Stimulated activated CD4-positive, alpha-beta T cell treated with anti-CD3 and anti-CD28 coated beads, Interleukin-1b, Interleukin-23, amount 100 ng/mL, for 48 hours (primary cell): ENCODE data around the gene GRPEL1.

ENCODE experiments used
- DNase-seq: peaks from one replicate; pipeline ENCODE4 v3.0.0-alpha.2; 2020

Gene GRPEL1

DNA sequence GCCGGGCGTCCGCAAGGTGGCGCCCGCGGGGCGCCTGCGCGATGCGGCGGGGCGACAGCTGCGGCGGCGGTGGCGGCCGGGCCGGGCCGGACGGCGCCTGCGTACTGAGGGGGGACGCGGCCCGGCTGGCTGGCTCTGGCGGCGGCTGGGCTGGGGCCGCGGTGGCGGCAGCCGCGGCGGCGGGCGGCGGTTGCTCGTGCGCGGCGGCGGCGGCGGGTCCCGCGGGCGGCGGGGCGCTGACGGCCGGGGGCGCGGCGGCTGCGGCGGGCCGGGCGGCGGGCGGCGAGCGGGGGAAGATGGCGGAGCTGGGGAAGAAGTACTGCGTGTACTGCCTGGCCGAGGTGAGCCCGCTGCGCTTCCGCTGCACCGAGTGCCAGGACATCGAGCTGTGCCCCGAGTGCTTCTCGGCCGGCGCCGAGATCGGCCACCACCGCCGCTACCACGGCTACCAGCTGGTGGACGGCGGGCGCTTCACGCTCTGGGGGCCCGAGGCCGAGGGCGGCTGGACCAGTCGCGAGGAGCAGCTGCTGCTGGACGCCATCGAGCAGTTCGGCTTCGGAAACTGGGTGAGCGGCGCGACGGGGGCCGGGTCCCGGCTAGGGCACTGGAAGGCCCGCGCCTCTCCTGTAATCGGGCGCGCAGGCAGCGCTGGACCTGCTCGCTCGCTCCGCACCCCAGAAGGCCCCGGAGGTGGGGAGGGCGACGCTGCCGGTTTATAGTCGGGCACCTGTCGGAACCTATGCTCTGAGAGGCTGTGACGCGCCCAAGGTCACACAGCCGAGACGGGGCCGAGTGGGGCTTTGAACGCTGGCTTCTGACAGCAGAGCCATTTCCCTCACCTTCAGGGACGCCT, 24.4 kb downstream of the GRPEL1 start, which contains the start of gene TADA2B:
TSS of gene TADA2B (plus strand) at position 89 of the 853 bp plus-strand sequence. CDS start at position 297, 208 bp downstream.
- DNase-seq, result peak; percentile 46

DNA sequence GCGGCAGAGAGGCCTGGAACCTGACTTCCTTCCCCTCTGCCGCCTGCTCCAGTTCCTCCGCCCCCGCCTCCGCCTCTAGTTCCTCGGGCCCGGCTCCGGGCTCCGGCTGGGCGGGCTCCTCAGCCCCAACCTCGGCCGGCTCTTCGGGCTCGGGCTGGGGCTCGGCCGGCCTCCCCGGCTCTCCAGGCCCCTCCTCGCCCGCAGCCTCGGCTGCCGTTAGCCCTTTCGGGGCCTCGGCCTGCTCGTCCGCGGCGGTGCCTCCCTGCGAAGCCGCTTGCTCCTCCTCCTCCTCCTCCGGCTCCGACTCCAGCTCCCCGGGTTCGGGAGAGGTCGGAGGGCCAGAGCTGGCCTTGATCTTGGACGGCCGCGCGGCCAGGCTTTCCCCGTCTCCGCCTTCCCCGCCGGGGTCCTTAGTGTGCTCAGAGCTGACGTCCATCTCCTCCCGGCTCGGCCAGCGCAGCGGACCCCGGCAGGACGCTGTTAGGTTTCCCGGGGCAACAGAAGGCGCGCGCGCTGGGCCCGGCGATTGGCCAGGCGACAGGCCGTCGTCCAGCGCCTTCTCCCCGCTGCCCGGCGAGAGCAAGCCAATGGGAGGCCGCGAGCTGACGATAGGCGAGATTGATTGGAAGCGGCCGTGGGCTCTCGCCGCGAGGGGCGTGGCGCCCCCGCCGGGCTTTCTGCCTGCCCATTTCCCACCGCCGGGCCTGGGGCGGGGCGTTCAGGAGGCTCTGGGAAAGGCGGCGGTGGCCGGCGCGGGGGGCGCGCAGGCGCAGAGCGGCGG, 25.2 kb downstream of the GRPEL1 start:
- peak; percentile 93 for DNase-seq

DNA sequence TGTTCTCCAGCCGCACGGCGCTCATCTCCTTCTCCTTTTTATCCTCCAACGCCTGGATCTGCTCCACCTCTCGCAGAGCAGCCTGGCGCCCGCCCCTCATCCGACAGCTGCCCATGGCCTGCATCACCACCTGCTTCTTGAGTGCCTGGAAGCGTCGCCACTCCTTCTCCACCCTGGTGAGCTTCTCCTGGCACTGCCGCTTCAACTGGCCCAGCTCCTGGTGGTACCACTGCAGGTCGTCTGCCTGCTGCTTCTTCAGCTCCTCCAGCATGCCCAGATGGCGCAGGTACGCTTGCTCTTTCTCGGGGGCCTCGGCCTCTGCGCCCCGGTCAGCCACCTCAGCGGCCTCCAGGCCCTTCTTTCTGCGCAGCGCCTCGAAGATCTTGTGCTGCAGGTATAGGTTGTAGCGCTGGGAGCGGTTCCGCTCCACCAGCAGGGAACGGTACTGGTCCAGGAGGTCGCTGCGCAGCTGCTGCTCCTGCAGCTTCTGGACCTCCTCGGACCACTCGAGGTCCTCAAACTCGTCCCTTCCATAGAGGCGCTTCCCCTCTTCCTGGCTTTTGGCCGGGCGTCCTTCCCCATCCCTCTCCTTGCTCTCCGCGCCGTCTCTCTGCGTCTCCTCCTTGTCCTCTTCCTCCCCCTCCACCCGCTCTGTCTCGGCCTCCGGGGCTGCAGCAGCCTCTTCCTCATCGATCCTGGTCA, 25.9 kb downstream of the GRPEL1 start:
- no peak for DNase-seq

DNA sequence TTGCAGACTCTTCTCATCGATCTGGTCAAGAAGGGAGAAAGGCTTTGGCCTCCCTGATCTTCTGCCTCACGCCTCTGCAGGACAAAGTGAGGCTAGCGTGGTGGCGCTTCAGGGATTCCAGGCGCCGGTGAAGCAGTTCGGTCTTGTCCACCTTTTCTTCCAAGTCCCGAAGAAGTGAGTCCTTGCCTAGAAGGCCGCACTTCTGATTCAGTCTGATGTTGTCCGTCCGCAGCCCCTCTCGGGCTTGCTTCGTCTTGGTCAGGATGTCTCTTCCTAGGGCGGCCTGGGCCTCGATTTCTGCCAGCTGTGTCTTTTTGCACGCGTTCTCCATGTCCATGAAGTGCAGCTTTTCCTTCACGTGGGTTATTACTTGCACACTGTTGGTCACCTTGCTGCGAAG, 26.6 kb downstream of the GRPEL1 start:
- no peak for DNase-seq

DNA sequence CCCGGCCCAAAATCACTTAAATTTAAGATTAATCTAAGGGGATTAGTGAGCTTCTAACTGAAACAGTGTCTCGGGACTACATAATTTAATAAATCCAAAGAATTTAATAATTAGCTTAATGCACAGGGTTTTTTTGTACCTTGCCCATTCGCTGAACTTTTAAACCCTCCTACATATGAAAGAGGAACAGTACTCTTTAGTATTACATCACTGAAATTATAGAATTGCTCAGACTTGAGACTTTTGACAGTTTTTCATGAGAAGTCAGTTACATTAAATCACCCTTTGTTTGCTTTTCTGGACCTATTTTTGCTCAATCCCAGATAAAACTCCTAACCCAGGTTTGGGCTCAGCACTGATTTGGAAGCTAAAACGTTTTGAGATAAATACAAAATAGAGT, 27.1 kb downstream of the GRPEL1 start:
- DNase-seq, result no peak

DNA sequence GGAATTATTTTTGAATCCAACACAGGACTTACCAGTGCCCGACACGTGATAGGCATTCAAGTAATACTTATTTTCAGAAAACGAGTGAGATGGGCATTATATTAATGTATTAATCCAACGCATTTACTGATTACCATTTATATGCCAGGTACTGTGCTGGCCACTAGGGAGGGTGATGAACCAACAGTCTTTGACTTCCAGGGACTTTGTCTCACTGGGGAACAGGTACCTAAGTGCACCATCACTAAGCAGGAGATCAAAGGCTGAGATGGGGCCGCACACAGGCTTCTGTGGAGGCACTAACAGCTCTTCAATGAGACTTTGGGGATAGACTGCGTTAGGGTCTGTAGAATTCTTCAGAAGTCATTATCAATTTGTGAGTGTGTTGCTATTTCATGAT, 30.4 kb downstream of the GRPEL1 start:
- DNase-seq, result no peak

DNA sequence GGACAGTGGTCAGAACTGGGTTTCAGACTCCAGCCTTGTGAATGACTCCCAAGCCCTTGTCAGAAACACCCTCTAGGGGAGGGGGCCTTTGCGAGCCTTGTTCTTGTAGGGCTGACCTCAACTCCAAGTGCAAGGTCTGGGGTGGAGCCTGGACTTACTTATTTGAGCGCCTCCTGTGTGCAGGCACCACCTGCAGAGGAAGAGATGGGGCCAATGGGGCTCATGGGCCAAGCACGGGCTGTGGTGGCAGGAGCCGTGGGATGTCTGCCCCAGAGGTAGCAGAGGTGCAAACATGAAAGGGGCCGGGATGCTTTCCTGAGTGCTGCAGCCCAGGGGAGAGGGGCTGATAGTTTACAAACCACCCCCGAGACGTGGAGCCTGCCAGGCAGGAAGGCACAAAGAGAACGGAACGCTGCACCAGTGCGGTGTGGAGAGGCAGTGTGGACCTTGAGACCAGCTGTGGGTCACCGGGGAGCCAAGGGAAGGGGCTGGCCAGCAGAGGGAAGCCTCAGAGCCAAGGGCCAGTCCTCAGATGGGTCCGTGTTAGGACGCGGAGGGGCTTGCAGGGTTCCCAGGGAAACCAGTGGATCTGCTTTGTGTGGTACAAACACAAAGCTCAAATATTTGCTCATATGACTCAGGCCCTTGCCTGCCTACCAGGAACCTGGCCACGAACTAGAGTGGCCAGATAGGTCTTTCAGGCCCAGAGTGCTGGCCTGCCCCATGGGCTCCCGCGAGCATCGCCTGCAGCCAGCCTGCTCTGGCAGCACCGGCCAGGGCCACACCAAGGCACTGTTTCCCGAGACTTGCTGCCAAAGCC, 33.4 kb downstream of the GRPEL1 start:
- no peak for DNase-seq

DNA sequence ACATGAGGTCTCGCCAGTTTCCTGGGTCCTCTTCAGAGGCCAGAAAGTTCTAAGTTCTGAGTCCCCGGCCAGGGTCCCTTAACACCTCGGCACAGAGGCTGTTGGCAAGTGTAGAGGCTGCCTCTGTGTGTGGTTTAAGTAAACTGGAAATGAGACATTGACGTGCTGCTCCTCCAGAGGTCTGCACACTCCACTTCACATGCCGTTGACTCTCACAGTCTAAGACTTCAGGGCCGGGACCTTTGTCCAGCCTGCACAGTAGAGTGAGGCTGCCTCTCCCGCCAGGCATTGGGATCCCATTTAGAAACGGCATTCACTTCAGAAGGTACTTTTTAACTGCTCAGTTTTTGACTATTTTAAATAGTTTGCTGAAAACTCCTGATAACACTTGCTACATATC, 35.3 kb downstream of the GRPEL1 start:
- DNase-seq, result no peak

DNA sequence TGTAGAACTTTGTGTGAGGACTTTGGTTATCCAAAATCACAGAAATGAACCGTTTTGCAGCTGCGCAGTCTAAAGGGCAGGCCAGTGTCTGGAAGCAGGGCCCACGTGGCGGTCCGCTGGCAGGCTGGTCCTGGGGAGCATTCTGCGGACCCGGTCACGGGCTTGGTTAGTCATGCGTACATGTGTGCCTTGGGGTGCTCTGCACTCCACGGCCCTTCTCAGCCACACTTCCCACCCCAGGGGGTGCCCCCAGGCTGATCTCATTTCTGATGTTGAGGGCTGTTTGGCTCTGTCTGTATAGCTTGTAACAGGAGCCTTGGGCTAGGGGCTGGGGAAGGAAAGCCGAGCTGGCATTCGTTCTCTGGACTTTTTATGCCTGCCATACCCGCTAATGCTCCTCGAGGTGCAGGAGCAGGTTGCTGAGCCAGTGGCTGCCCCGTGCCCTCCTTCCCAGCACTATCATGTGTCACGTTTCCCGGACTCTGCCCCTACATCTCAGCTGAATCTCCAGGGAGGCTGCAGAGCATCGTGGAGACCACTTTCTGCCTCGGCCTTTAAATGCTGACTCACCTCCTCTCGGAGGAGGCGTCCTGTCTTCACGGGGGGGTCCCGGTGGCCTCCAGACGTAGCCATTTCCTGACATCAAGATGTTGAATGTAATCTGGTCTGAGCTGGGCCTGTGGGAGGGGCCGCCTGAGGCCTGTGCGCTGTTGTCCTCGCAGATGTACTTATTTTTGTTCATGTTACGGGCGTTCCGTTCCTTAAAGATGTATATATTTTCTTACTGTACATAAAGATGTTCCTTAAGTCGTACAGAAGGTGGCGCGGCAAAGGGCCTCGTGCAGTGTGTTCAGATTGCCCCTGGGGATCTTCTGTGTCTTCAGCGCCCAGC, 36.1 kb downstream of the GRPEL1 start:
- no peak for DNase-seq

DNA sequence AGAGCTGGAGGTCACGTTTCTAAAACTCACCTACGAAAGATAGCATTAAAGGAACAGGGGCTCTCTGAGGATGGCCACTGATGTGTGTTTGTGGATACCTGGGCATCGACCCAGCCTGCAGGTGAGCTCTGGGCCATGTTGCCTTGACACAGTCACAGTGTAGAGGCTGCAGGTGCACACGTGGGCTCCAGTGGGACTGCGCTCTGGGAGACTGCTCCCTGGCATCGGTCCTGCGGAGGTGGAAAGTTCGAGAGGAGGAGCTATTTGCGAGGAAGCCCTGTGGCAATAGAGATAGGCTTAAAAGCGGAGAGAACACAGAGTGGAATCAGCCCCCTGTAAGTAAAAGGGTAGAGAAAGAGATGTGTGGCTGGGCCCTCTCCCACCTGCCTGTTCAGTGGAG, 37.0 kb downstream of the GRPEL1 start:
- DNase-seq, result no peak

DNA sequence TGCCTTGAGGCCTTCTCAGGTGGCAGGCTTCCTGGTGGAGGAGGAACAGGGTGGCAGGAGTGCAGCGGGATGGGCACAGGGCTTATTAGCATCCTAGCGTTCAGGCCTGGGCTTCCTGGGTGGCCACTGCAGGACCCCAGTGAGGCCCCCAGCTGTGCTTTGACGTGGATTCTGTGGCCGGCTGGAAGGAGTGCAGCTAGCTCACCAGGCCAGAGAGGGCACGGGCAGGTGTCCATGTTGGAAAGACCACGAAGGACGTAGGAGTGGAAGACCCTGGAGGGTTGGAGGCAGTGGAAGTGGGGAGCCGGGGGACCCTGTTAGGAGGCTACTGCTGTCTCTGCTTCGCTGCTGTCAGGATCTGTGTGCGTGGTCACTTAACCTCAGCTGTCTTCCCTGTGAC, 37.9 kb downstream of the GRPEL1 start:
- no peak for DNase-seq

DNA sequence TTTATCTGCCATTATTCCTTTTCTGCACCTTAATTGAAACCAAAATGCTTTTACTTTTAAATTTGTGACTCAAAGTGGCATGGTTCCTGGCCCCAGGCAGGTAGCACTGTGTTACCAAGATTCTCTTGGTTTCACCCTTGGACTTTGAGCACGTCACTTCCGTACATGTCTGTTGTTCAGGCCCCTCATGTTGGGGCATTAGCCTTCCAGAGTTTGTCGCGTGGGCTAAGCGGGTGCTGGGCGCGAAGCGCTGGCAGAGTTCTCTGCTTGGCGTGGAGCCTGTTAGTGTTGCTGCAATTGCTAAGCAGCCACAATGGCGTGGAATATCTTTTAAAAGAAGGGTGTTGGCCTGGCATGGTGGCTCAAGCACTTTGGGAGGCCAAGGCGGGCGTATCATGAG, 38.7 kb downstream of the GRPEL1 start:
- no peak for DNase-seq

DNA sequence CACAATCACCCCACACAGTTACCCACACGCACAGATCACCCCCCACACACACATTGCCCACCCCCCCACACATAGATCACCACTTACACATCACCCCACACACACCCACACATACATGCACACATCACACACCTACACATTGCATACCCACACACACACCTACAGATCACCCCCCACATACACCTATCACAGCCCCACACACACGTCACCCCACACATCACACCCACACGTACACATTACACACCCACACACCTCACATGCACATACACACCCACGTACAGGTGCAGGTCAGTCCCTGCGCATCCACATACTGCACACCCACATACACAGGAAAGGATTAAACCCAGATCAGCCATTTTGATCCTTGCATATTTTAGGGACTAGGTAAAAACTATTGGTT, 40.0 kb downstream of the GRPEL1 start:
- DNase-seq, result no peak

DNA sequence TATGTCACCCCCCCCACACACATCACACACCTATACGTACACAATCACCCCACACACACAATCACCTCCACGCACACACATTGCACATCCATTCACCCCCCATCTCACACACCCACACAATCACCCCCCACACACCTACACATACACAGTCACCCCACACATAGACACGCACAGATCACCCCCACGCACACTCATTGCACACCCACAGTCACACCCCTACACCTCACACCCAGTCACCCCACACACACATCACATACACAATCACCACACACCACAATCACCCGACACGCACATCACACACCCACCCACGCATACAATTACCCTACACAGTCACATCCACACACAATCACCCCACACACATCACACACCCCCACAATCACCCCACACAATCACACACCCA, 40.6 kb downstream of the GRPEL1 start:
- DNase-seq, result no peak

DNA sequence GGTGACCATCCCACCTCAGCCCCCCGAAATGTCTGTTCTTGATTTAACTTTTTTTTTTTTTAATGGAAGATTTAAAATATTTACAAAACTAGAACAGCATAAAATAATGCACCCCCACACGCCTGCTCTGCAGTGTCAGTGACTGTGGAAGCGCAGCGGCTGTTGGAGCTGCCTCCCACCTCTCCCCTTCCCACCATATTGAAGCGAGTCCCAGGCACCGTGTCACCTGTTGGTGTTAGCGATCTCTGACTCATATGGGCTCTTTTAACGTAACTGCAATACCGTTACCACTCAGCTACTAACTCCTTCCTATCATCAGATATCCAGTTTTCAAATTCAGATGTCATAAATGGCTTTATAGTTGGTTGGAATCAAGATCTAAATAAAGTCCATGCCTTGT, 41.8 kb downstream of the GRPEL1 start:
- DNase-seq, result no peak

DNA sequence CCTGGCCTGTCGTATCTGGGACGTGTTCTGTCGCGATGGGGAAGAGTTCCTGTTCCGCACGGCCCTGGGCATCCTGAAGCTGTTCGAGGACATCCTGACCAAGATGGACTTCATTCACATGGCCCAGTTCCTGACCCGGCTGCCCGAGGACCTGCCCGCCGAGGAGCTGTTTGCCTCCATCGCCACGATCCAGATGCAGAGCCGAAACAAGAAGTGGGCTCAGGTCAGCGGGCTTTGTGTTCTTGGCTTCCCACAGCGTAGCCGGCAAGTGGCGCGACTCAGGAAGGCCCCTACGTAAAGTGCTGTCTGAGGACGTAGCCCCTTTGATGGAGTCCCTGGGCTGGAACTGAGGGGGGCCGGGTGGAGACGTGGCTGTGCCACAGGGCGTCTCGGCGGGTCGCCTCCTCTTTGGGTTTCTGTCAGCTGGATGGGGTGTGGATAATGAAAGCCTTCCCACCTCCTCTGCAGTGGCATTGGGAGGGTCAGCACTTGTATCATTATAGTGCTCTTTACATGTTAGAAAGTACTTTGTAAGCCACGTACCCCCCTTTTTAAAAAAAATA, 42.7 kb downstream of the GRPEL1 start:
- no peak for DNase-seq

DNA sequence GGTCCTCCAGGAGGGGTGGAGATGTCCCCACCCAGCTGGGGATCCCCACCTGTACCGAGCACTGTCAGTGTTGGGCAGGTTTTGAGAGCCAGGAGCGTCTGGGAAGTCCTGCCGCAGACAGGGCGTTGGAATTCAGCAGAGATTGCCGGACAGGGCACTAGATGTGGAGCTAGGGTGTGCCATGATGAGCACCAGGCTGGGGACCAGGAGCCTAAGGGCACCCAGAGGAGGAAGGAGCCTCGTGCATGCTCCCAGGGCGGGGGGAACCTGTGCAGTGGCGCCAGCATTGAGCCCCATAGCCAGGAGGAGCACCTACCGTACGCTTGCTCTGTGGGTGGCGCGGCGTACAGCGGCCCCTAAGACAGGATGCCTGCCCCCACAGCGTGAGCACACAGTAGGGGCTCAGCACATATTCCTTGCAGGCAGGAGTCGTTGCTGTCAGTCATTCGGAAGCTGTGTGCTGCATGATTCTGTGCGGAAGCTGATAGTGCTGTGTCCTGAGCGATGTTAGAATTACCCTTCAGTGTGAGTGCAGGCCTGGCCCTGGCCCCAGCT, 43.5 kb downstream of the GRPEL1 start:
- no peak for DNase-seq

DNA sequence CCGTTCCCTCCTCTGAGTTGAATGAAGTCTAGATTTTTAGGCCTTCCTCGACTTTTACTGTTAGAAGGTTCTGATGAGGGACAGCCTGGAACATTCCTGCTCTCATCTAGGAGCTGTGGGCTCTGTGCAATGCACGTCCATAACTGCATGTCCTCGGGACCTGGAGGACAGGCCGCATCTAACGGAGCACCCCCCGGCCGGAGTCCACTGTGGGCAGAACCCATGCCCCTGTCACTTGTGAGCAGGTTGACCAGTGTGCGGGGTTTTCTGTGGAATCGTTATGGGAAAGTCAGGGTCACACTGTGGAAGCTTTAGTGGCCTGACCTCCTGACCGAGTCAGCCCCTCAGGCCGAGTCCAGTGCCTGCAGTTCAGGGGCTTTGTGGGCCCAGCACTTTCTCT, 44.0 kb downstream of the GRPEL1 start:
- no peak for DNase-seq

DNA sequence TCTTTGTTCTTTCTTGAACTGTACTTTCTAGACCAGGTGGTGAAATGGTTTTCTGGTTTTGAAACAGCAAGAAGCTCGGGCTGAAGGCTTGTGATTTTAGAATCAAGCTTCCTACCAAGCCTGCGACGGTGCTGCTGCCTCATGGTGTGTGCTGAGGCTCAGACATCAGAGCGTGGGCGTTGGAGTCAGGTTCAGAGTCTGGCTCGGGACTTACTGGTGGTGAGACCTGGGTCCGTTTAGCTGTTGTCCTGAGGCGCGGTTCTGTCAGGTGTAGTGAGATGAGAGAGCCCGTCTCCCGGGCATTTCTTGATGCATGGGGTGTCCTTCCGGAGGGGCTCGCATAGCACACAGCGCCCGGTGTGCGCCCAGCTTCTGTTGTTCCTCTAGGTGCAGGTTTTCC, 44.4 kb downstream of the GRPEL1 start:
- no peak for DNase-seq

DNA sequence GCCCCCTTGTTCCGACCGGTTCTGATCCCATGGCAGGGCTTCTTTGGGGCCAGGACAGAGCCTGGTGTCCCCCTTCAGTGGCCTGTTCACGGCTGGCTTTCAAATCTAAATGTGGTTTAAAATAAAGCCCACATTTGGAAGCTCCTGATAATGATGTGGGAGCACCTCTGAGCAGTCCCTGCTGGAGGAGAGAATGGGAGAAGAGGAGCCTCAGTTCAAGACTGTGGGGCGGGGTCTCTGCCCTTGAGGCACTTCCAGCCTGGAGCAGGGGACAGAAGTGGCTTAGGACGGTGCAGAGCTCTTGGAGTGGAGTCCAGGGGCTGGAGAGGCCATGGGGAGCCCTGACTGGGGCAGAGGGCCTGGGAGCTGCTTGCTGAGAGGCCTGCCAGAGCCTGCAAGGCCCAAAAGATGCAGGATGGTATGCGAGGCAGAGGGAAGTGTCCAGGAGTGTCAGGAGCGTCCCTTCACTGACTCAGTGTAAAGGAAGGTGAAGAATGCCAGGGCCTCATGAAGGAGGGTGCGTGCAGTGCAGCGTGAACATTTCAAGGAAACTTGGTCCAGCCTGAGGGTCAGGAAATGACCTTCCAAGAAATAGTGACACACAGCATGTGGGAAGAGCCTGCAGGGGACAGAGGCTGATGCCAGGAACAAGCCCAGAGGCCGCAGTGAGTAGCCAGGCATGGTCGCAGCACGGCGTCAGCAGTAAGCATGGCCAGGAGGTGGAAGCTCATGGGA, 45.8 kb downstream of the GRPEL1 start:
- no peak for DNase-seq
